Measurements from ENCODE around the gene DEFB121.
"Not testable (repeated sequence)": the region's sequence is repeated elsewhere in the genome, so short reads cannot be mapped to it uniquely, and the experiment has no call there.

Gene DEFB121

GRCh38 chr20:31410011-31410410 lies 4.0 kb upstream of the DEFB121 start:
- TF ChIP-seq, protein P1, sequence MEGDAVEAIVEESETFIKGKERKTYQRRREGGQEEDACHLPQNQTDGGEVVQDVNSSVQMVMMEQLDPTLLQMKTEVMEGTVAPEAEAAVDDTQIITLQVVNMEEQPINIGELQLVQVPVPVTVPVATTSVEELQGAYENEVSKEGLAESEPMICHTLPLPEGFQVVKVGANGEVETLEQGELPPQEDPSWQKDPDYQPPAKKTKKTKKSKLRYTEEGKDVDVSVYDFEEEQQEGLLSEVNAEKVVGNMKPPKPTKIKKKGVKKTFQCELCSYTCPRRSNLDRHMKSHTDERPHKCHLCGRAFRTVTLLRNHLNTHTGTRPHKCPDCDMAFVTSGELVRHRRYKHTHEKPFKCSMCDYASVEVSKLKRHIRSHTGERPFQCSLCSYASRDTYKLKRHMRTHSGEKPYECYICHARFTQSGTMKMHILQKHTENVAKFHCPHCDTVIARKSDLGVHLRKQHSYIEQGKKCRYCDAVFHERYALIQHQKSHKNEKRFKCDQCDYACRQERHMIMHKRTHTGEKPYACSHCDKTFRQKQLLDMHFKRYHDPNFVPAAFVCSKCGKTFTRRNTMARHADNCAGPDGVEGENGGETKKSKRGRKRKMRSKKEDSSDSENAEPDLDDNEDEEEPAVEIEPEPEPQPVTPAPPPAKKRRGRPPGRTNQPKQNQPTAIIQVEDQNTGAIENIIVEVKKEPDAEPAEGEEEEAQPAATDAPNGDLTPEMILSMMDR (IDR thresholded peaks at IDR 0.05; ENCODE audit: low read depth, low read length) = no peak
- DNase-seq (ENCODE audit: low read depth, low spot score) = no peak
- in situ Hi-C loops (cut with HindIII; ENCODE audit: low sequenced_read_pairs) = no loop called here
- no peak overlapping the region for H3K4me3 ChIP-seq (ENCODE audit: low read depth, low read length)

DNA sequence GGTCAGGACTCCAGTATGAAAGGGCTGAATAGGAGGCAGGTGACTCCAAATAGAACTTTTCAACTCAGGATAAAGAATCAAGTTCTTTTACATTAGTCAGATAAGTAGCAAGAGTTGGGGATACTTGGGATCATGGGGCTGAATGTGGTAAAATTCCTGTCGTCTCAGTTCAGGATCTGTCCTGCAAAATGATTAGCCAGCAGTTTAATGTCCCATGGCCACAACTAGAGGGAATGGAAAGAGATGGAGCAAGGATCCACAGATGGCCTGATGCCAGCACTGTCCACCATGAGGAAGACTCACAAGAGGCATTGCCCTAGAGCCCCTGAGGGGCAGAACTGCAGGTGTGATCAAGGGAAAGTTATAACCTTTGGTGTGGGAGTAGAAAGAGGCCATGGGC lies 2.1 kb downstream of the DEFB121 start:
- in situ Hi-C loops (cut with HindIII; ENCODE audit: low sequenced_read_pairs) = no loop called here
- H3K4me3 ChIP-seq (ENCODE audit: low read depth, low read length) = no peak overlapping the region
- TF ChIP-seq, protein P1 (IDR thresholded peaks at IDR 0.05; ENCODE audit: low read depth, low read length) = no peak
- DNase-seq (ENCODE audit: low read depth, low spot score) = no peak

GRCh38 chr20:31394900-31395299 lies 11.1 kb downstream of the DEFB121 start:
- no peak overlapping the region for H3K4me3 ChIP-seq (ENCODE audit: low read depth, low read length)
- no peak for DNase-seq (ENCODE audit: low read depth, low spot score)
- TF ChIP-seq, protein P1 (IDR thresholded peaks at IDR 0.05; ENCODE audit: low read depth, low read length) = no peak
- in situ Hi-C loops (cut with HindIII; ENCODE audit: low sequenced_read_pairs) = no loop called here

DNA sequence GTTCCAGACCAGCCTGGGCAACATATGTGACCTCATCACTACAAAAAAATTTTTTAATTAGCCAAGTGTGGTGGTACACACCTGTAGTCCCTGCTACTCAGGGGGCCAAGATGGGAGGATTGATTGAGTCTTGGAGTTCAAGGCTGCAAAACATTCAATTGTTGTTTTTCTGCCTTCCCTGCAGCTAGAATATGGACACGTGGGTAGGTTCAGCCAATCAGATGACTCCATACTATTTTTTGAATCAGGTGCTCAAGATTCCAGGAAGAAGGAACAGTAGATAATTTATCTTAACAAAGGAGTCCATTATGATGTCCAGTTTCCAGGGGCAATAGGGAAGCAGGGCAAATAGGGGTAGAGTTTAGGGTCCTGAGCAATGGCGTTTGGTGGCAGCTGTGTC lies 13.2 kb downstream of the DEFB121 start:
- in situ Hi-C loops (cut with HindIII; ENCODE audit: low sequenced_read_pairs) = no loop called here
- DNase-seq (ENCODE audit: low read depth, low spot score) = no peak
- TF ChIP-seq, protein P1 (IDR thresholded peaks at IDR 0.05; ENCODE audit: low read depth, low read length) = no peak
- no peak overlapping the region for H3K4me3 ChIP-seq (ENCODE audit: low read depth, low read length)

GRCh38 chr20:31390490-31390889 lies 15.5 kb downstream of the DEFB121 start, which contains the start of gene DEFB119:
Gene DEFB119, minus strand, starts transcription at chr20:31390590. Its CDS starts 107 bp downstream, at chr20:31390483.
- no peak for DNase-seq (ENCODE audit: low read depth, low spot score)
- TF ChIP-seq, protein P1 (IDR thresholded peaks at IDR 0.05; ENCODE audit: low read depth, low read length) = no peak
- no peak within 1 kb of the TSS for H3K4me3 ChIP-seq (ENCODE audit: low read depth, low read length)
- in situ Hi-C loops (cut with HindIII; ENCODE audit: low sequenced_read_pairs) = no loop called here

- TF ChIP-seq, protein P1 (IDR thresholded peaks at IDR 0.05; ENCODE audit: low read depth, low read length) = no peak
- H3K4me3 ChIP-seq (ENCODE audit: low read depth, low read length) = no peak overlapping the region
- in situ Hi-C loops (cut with HindIII; ENCODE audit: low sequenced_read_pairs) = no loop called here
- no peak for DNase-seq (ENCODE audit: low read depth, low spot score)
Measured at GRCh38 chr20:31374346-31374745, 31.7 kb downstream of the DEFB121 start.

- TF ChIP-seq, protein P1 (IDR thresholded peaks at IDR 0.05; ENCODE audit: low read depth, low read length) = no peak
- no peak within 1 kb of the TSS for H3K4me3 ChIP-seq (ENCODE audit: low read depth, low read length)
- DNase-seq (ENCODE audit: low read depth, low spot score) = no peak
- in situ Hi-C loops (cut with HindIII; ENCODE audit: low sequenced_read_pairs) = no loop called here
Measured at GRCh38 chr20:31368301-31368700, 37.7 kb downstream of the DEFB121 start, which contains the start of gene DEFB118. Gene DEFB118, plus strand, starts transcription at chr20:31368601. Its CDS starts 50 bp downstream, at chr20:31368651.

DNA sequence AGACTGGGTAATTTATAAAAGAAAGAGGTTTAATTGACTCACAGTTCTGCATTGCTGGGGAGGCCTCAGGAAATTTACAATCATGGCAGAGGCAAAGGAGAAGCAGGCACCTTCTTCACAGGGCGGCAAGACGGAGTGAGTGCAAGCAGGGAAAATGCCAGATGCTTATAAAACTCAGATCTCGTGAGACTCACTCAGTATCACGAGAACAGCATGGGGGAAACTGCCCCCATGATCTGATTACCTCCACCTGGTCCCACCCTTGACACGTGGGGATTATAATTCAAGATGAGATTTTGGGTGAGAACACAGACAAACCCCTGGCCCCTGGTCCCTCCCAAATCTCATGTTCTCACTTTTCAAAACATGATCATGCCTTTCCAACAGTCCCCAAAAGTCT lies 41.7 kb downstream of the DEFB121 start:
- DNase-seq (ENCODE audit: low read depth, low spot score); H3K4me3 ChIP-seq (ENCODE audit: low read depth, low read length); in situ Hi-C loops (cut with HindIII; ENCODE audit: low sequenced_read_pairs): not testable (repeated sequence)

Measured in astrocyte of the spinal cord (primary cell).